ENCODE measurements around the gene ACTR1A. TPM values are rescaled to one million over a fixed set of nuclear protein-coding genes. Genes with fewer than 3 reads are reported as not detected.

ACTR1A gene
- total and polyA plus RNA-seq, 12 donors, result 90.1 to 138 (median 110) TPM

DNA sequence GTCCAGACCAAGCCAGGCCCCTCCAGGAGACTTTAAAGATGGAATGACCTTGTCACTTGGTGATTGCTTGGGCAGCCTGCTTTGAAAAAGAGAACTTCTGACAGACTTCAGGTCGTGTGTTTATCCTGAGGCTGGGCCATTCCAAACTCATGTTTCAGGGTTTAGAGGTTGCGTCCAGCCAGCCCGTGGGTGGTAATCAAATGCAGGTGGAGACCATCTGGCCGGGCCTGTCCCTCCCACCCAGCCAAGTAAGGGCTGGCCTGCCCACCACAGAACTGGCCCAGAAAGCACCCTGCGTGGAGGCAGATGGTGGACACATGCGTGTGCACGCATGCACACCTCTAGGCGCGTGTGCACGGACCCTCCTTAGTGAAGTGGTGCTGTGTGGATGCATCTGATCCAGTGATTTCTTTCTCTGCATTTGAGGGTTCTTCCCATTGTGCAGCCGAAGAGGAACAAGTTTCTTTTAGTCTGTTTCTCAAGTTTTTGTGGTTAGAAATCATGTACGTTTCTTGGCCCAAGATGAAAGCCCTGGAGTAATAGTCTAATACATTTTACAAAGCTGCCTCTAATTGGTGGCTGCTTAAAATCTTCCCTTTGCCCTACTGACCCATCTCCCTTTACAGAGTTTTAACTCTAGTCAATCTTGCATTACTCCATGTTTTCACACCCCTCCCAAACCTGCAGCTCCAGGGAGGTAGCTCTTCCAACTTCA lies 44.3 kb upstream of the ACTR1A start:
- WGBS, 2 donors, result 79% methylated on average over 12 of the region's 12 CpGs
- no peak overlapping the region for H3K4me3 ChIP-seq
- intact Hi-C loops (cut with DNase I), result no loop called here
- no peaks in the 10 kb centered on the region for H3K9me3 ChIP-seq
- H3K36me3 ChIP-seq, result peaks cover 0 to 21% (median 7%) of the 10 kb centered on the region in 9 donors
- no peak overlapping the region for H3K27ac ChIP-seq
- H3K4me1 ChIP-seq, result peaks cover 0 to 20% (median 7%) of the 10 kb centered on the region in 9 donors
- TF ChIP-seq, protein P1, sequence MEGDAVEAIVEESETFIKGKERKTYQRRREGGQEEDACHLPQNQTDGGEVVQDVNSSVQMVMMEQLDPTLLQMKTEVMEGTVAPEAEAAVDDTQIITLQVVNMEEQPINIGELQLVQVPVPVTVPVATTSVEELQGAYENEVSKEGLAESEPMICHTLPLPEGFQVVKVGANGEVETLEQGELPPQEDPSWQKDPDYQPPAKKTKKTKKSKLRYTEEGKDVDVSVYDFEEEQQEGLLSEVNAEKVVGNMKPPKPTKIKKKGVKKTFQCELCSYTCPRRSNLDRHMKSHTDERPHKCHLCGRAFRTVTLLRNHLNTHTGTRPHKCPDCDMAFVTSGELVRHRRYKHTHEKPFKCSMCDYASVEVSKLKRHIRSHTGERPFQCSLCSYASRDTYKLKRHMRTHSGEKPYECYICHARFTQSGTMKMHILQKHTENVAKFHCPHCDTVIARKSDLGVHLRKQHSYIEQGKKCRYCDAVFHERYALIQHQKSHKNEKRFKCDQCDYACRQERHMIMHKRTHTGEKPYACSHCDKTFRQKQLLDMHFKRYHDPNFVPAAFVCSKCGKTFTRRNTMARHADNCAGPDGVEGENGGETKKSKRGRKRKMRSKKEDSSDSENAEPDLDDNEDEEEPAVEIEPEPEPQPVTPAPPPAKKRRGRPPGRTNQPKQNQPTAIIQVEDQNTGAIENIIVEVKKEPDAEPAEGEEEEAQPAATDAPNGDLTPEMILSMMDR (IDR thresholded peaks at IDR 0.05), result no peak
- ATAC-seq (peak in 2 of 8 donors; percentile 17 to 47), DNase-seq (no peak)
- no peaks in the 10 kb centered on the region for H3K27me3 ChIP-seq

DNA sequence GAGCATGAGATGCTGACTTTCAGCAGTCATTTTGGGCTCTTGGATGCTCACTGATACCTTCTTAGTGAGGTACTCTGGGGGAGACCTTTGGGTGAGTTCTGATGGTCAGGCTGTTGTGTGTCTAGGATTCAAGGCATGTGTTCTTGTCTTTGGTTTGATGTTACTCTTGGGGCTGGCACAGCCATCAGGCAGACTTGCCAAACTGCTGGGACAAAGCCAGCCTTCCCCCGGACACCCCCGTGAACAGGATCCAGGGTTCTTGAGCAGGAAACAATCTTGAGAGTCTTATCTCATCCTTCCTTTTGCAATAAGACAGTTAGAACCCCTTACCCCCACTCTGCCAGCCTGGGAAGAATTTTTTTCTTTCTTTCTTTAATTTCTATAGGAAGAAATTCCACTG lies 43.5 kb upstream of the ACTR1A start:
- ATAC-seq (no peak), DNase-seq (no peak)
- 15 to 26% methylated on average over 2 of the region's 2 CpGs for WGBS, 2 donors
- Histone ChIP-seq H3K27ac (no peak overlapping the region), H3K36me3 (peaks cover 0 to 15% (median 7%) of the 10 kb centered on the region in 9 donors), H3K4me1 (peaks cover 0 to 20% (median 7%) of the 10 kb centered on the region in 9 donors), H3K27me3 (no peaks in the 10 kb centered on the region), H3K4me3 (no peak overlapping the region), H3K9me3 (no peaks in the 10 kb centered on the region)
- intact Hi-C loops (cut with DNase I), result no loop called here
- TF ChIP-seq, protein P1 (IDR thresholded peaks at IDR 0.05), result no peak

DNA sequence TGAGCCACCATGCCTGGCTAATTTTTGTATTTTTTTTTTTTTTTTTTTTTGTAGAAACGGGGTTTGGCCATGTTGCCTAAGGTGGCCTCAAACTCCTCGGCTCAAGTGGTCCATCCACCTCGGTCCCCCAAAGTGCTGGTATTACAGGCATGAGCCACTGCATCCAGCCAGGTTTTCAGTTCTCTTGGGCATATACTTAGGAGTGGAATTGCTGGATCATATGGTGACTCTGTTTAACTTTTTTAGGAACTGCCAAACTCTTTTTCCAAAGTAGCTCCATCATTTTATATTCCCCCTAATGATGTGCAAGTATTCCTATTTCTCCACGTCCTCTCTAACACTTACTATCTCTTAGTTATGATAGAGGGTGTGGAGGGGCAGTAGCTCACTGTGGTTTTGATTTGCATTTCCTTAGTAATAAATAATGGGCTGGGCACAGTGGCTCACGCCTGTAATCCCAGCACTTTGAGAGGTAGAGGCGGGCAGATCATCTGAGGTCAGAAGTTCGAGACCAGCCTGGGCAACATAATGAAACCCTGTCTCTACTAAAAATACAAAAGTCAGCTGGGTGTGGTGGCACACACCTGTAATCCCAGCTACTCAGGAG lies 42.9 kb upstream of the ACTR1A start:
- 96% methylated on average over 7 of the region's 7 CpGs for WGBS, 2 donors
- intact Hi-C loops (cut with DNase I), result no loop called here
- Histone ChIP-seq H3K4me1 (peaks cover 0 to 20% (median 7%) of the 10 kb centered on the region in 9 donors), H3K36me3 (peaks cover 0 to 8% (median 2%) of the 10 kb centered on the region in 9 donors), H3K9me3 (no peaks in the 10 kb centered on the region), H3K4me3 (no peak overlapping the region), H3K27me3 (no peaks in the 10 kb centered on the region), H3K27ac (no peak overlapping the region)
- TF ChIP-seq, protein P1 (IDR thresholded peaks at IDR 0.05), result no peak
- DNase-seq (no peak), ATAC-seq (no peak)

GRCh38 chr10:102542800-102543418 lies 40.4 kb upstream of the ACTR1A start:
- TF ChIP-seq, protein P1 (IDR thresholded peaks at IDR 0.05), result no peak
- Histone ChIP-seq H3K27me3 (no peaks in the 10 kb centered on the region), H3K4me3 (no peak overlapping the region), H3K36me3 (no peaks in the 10 kb centered on the region), H3K27ac (no peak overlapping the region), H3K4me1 (peaks cover 0 to 21% (median 7%) of the 10 kb centered on the region in 9 donors), H3K9me3 (no peaks in the 10 kb centered on the region)
- DNase-seq, result no peak
- ATAC-seq, result no peak
- intact Hi-C loops (cut with DNase I), result no loop called here
- 81 to 87% methylated on average over 8 of the region's 8 CpGs for WGBS, 2 donors
